ENCODE data around the gene CDH8. TPM values are rescaled to one million over a fixed set of nuclear protein-coding genes. Genes with fewer than 3 reads are reported as not detected.
"Not testable (repeated sequence)": the region's sequence is repeated elsewhere in the genome, so short reads cannot be mapped to it uniquely, and the experiment has no call there.

CDH8 gene
- total RNA-seq, 1 experiment from 2014 or later, result 11.1 TPM

- no peak for TF ChIP-seq TEAD1 (CRISPR knock-in tag; IDR thresholded peaks at IDR 0.05)
- no peak for TF ChIP-seq ETV6 (CRISPR knock-in tag; IDR thresholded peaks at IDR 0.05)
- no peak for TF ChIP-seq GRHL2 (CRISPR knock-in tag; IDR thresholded peaks at IDR 0.05; ENCODE audit: insufficient replicate concordance, severe bottlenecking)
- TF ChIP-seq NFATC4 (CRISPR knock-in tag; IDR thresholded peaks at IDR 0.05), result no peak
Observed at GRCh38 chr16:61813339-61813738, 222.9 kb downstream of the CDH8 start (continued).

- DNase-seq (ENCODE audit: low spot score) (no peak), ATAC-seq (peak; percentile 92)
- H3K27ac Mint-ChIP-seq, result no peak overlapping the region
- ChIA-PET CTCF (no interaction called here), POLR2A (no interaction called here)
- peaks cover 41% of the 10 kb centered on the region for H3K4me1 Mint-ChIP-seq
- no peaks in the 10 kb centered on the region for H3K9me3 Mint-ChIP-seq
- no peak overlapping the region for H3K4me3 Mint-ChIP-seq
- TF ChIP-seq E2F5 (CRISPR knock-in tag; IDR thresholded peaks at IDR 0.05) (no peak), ZNF121 (CRISPR knock-in tag; IDR thresholded peaks at IDR 0.05) (0 out of 2 replicates have a peak, but pooled peaks have one; percentile 30)
- H3K27me3 Mint-ChIP-seq (ENCODE audit: low read depth), result no peaks in the 10 kb centered on the region
- no peaks in the 10 kb centered on the region for H3K36me3 Mint-ChIP-seq
Observed at GRCh38 chr16:61812251-61812650, 224.0 kb downstream of the CDH8 start.

- POLR2A ChIA-PET, result no interaction called here
- ATAC-seq (no peak), DNase-seq (ENCODE audit: low spot score) (no peak)
- H3K9me3 Mint-ChIP-seq, result peaks cover 7% of the 10 kb centered on the region
- no peak for TF ChIP-seq NR1H2 (CRISPR knock-in tag; IDR thresholded peaks at IDR 0.05)
- CTCF ChIA-PET, result no interaction called here
- H3K4me1 Mint-ChIP-seq, result peaks cover 24% of the 10 kb centered on the region
- no peak overlapping the region for H3K4me3 Mint-ChIP-seq
- no peaks in the 10 kb centered on the region for H3K27me3 Mint-ChIP-seq (ENCODE audit: low read depth)
- H3K36me3 Mint-ChIP-seq, result peaks cover 8% of the 10 kb centered on the region
- no peak overlapping the region for H3K27ac Mint-ChIP-seq
Observed at GRCh38 chr16:61807551-61807950, 228.7 kb downstream of the CDH8 start.

- POLR2A ChIA-PET; ATAC-seq; DNase-seq (ENCODE audit: low spot score); H3K27ac Mint-ChIP-seq; CTCF ChIA-PET; H3K4me1 Mint-ChIP-seq; H3K27me3 Mint-ChIP-seq (ENCODE audit: low read depth): not testable (repeated sequence)
- Mint-ChIP-seq H3K4me3 (peak overlapping the region; percentile 57), H3K9me3 (peaks cover 17% of the 10 kb centered on the region), H3K36me3 (peaks cover 16% of the 10 kb centered on the region)
Observed at GRCh38 chr16:61801217-61801616, 235.0 kb downstream of the CDH8 start.

GRCh38 chr16:61798741-61799140, 237.5 kb downstream of the CDH8 start:
- no peak for DNase-seq (ENCODE audit: low spot score)
- Mint-ChIP-seq H3K4me1 (peaks cover 5% of the 10 kb centered on the region), H3K36me3 (peaks cover 13% of the 10 kb centered on the region), H3K27ac (no peak overlapping the region), H3K27me3 (ENCODE audit: low read depth) (no peaks in the 10 kb centered on the region), H3K9me3 (peaks cover 13% of the 10 kb centered on the region), H3K4me3 (no peak overlapping the region)
- POLR2A ChIA-PET, result no interaction called here
- TF ChIP-seq PREB (CRISPR knock-in tag; IDR thresholded peaks at IDR 0.05; ENCODE audit: borderline replicate concordance) (no peak), OVOL2 (CRISPR knock-in tag; IDR thresholded peaks at IDR 0.05; ENCODE audit: borderline replicate concordance) (no peak), ZNF396 (CRISPR knock-in tag; IDR thresholded peaks at IDR 0.05; ENCODE audit: borderline replicate concordance) (no peak), NR2C2 (CRISPR knock-in tag; IDR thresholded peaks at IDR 0.05) (no peak), TP53 (CRISPR knock-in tag; IDR thresholded peaks at IDR 0.05) (no peak), NFYB (CRISPR knock-in tag; conservative IDR thresholded peaks at IDR 0.05; ENCODE audit: low read depth) (no peak), ZNF317 (CRISPR knock-in tag; IDR thresholded peaks at IDR 0.05; ENCODE audit: borderline replicate concordance, low read depth) (no peak), E2F4 (CRISPR knock-in tag; IDR thresholded peaks at IDR 0.05; ENCODE audit: borderline replicate concordance, low read depth) (no peak), JAZF1 (CRISPR knock-in tag; IDR thresholded peaks at IDR 0.05) (no peak)
- no peak for ATAC-seq
- CTCF ChIA-PET, result no interaction called here
